ENCODE data around the gene FNDC3B.

GRCh38 chr3:172388412-172389078 is 349.2 kb downstream of the FNDC3B start:
- no peak for TF ChIP-seq CTCF (IDR thresholded peaks at IDR 0.05)
- TF ChIP-seq EZH2 (IDR thresholded peaks at IDR 0.05; ENCODE audit: borderline replicate concordance, insufficient read depth, low read depth, low read length, poor library complexity, severe bottlenecking), result no peak

Data from B cell (primary cell).